OCI-LY7 (cell line): ENCODE measurements around the gene TGM2. TPM values are rescaled to one million over a fixed set of nuclear protein-coding genes. Genes with fewer than 3 reads are reported as not detected.

ENCODE experiments used
- BruUV-seq: library from RNA; stranded (reverse); fragments of 400-500 nt; replicated peaks from 2 replicates; lab custom pipeline; 2021; lab: Mats Ljungman, UMichigan
- CTCF ChIA-PET: fragments of 300-600 bp; sonication (Branson Sonifier 250); formaldehyde crosslinking; loops from one replicate; lab custom pipeline; 2022; ENCODE audit warnings: antibody characterized with exemption; ENCODE audit not compliant: unreplicated experiment; lab: Charles Lee
- POLR2A ChIA-PET: fragments of 300-600 bp; sonication (Branson Sonifier 250); formaldehyde crosslinking; loops from one replicate; lab custom pipeline; 2022; ENCODE audit warnings: antibody characterized with exemption; lab: Charles Lee
- DNase-seq: peaks from one replicate; pipeline ENCODE4 v3.0.0-alpha.2; 2015; ENCODE audit warnings: low spot score
- H2AFZ ChIP-seq: fragments of 200-600 bp; sonication (generic), shearing (Covaris generic); 2 replicates; pipeline ENCODE4 v1.6.1; 2014; ENCODE audit warnings: mild to moderate bottlenecking, antibody characterized with exemption, low read length, moderate library complexity
- H3K27ac ChIP-seq: fragments of 200-600 bp; sonication (generic); 2 replicates; pipeline ENCODE4 v1.5.1; 2014; ENCODE audit warnings: mixed run types, low read depth, mild to moderate bottlenecking, moderate library complexity, low read length, inconsistent platforms; ENCODE audit not compliant: poor library complexity, severe bottlenecking
- H3K36me3 ChIP-seq: fragments of 200-600 bp; sonication (generic); 2 replicates; pipeline ENCODE4 v1.6.1; 2014; ENCODE audit warnings: mild to moderate bottlenecking, antibody characterized with exemption, low read length, moderate library complexity, mixed read lengths; ENCODE audit not compliant: insufficient read depth
- H3K4me1 ChIP-seq: fragments of 200-600 bp; sonication (generic); 2 replicates; pipeline ENCODE4 v1.5.1; 2014; ENCODE audit warnings: mild to moderate bottlenecking, low read length; ENCODE audit not compliant: insufficient read depth, poor library complexity, severe bottlenecking
- H3K4me2 ChIP-seq: fragments of 200-600 bp; sonication (generic); 2 replicates; pipeline ENCODE4 v1.6.1; 2014; ENCODE audit warnings: mild to moderate bottlenecking, low read length
- H3K4me3 ChIP-seq: fragments of 200-600 bp; sonication (generic); 2 replicates; pipeline ENCODE4 v1.5.1; 2014; ENCODE audit warnings: mild to moderate bottlenecking, low read depth, low read length; ENCODE audit not compliant: poor library complexity, severe bottlenecking
- H3K79me2 ChIP-seq: fragments of 200-600 bp; sonication (generic); 2 replicates; pipeline ENCODE4 v1.6.1; 2016; ENCODE audit warnings: low read depth, mild to moderate bottlenecking, low read length, moderate library complexity, mixed read lengths; ENCODE audit not compliant: insufficient read depth
- H3K9me2 ChIP-seq: fragments of 200-600 bp; sonication (generic); 2 replicates; pipeline ENCODE4 v1.6.1; 2016; ENCODE audit warnings: mild to moderate bottlenecking, low read length, mixed read lengths; ENCODE audit not compliant: insufficient read depth
- H3K9me3 ChIP-seq: fragments of 200-600 bp; sonication (generic); 2 replicates; pipeline ENCODE4 v1.6.1; 2014; ENCODE audit warnings: mild to moderate bottlenecking, mixed run types, low read length, mixed read lengths
- H4K20me1 ChIP-seq: fragments of 200-600 bp; sonication (generic); 2 replicates; pipeline ENCODE4 v1.6.1; 2014; ENCODE audit warnings: mild to moderate bottlenecking, antibody characterized with exemption, low read length, moderate library complexity, mixed read lengths; ENCODE audit not compliant: insufficient read depth
- EZH2phosphoT487 ChIP-seq: fragments of 200-600 bp; sonication (generic); IDR thresholded peaks from 2 replicates; pipeline ENCODE4 v1.6.1; 2018; ENCODE audit warnings: low read depth, borderline replicate concordance, mild to moderate bottlenecking, mixed run types, antibody characterized with exemption, low read length, moderate library complexity, mixed read lengths
- intact Hi-C: fragments of 100-400 bp; cut with micrococcal nuclease; formaldehyde crosslinking; loops from one replicate; pipeline ENCODE4 v1.10.0; 2022; ENCODE audit not compliant: unreplicated experiment
- total RNA-seq, 2 experiments: library from RNA; depleted of rRNA in 1 of 2; stranded (reverse); fragments of >200 nt in 1 of 2; shearing (Covaris generic) in 1 of 2; gene quantifications; 2 replicates each; pipeline ENCODE4 v1.2.3, GENCODE V29; 2014 to 2022
- TF ChIP-seq, protein P1 (sequence below): fragments of 200-600 bp; sonication (generic); conservative IDR thresholded peaks from 2 replicates; pipeline ENCODE4 v1.5.1; 2014; ENCODE audit warnings: mild to moderate bottlenecking, antibody characterized with exemption, low read length, moderate library complexity, mixed read lengths

The TGM2 gene
- total RNA-seq, 2 experiments from 2014 or later = not detected

DNA sequence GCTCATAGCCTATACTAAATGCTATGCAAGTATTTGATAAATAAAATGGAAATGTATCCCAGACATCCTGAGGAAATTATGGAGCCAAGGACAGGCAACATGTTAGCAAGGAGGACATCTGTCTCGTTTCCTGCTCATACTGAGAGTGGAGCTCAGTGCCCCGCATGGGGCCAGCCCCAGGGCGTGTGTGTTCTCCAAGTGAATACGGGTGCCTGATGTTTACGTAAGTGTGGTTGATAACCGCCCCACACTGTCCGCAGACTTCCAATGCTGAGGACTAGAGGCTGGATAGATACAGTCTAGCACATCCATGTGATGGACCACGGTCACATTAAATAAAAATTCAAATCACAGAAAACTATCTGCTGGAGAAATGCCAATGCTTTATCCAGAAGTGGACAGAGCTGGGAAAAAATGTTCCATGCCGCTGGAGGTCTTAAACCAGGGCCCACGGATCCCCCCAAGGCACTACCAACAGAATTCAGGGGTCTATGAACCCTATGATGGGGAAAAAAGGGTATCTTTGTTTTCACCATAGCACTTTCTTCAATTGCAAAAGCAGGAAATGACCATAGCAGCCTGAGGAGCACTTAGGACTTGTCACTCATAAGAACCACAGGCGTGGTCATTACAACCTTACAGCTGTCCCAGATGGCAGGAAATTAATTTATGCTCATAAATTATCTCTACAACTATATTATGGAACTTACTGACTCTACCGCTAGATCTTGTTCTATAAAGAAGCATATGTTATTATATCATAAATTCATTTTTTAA lies 24.9 kb downstream of the TGM2 start:
- no peak for DNase-seq
- POLR2A ChIA-PET = interaction anchor here (0.6 to 0.8 kb wide), 2 partner anchors 62 to 460 kb away, joined by 3 to 5 read pairs; no protein-coding TSS in a partner anchor
- intact Hi-C loops = no loop called here
- H3K27ac ChIP-seq = no peak overlapping the region
- H3K9me3 ChIP-seq = no peaks in the 10 kb centered on the region
- TF ChIP-seq, protein P1, sequence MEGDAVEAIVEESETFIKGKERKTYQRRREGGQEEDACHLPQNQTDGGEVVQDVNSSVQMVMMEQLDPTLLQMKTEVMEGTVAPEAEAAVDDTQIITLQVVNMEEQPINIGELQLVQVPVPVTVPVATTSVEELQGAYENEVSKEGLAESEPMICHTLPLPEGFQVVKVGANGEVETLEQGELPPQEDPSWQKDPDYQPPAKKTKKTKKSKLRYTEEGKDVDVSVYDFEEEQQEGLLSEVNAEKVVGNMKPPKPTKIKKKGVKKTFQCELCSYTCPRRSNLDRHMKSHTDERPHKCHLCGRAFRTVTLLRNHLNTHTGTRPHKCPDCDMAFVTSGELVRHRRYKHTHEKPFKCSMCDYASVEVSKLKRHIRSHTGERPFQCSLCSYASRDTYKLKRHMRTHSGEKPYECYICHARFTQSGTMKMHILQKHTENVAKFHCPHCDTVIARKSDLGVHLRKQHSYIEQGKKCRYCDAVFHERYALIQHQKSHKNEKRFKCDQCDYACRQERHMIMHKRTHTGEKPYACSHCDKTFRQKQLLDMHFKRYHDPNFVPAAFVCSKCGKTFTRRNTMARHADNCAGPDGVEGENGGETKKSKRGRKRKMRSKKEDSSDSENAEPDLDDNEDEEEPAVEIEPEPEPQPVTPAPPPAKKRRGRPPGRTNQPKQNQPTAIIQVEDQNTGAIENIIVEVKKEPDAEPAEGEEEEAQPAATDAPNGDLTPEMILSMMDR = no peak
- no peak for TF ChIP-seq EZH2phosphoT487
- no peak overlapping the region for H3K4me2 ChIP-seq
- H3K79me2 ChIP-seq = no peaks in the 10 kb centered on the region
- no TSS peak for BruUV-seq
- H3K9me2 ChIP-seq = no peaks in the 10 kb centered on the region
- CTCF ChIA-PET = no interaction called here
- H2AFZ ChIP-seq = no peak overlapping the region
- no peak overlapping the region for H3K4me3 ChIP-seq
- no peaks in the 10 kb centered on the region for H4K20me1 ChIP-seq
- no peaks in the 10 kb centered on the region for H3K4me1 ChIP-seq
- no peaks in the 10 kb centered on the region for H3K36me3 ChIP-seq

DNA sequence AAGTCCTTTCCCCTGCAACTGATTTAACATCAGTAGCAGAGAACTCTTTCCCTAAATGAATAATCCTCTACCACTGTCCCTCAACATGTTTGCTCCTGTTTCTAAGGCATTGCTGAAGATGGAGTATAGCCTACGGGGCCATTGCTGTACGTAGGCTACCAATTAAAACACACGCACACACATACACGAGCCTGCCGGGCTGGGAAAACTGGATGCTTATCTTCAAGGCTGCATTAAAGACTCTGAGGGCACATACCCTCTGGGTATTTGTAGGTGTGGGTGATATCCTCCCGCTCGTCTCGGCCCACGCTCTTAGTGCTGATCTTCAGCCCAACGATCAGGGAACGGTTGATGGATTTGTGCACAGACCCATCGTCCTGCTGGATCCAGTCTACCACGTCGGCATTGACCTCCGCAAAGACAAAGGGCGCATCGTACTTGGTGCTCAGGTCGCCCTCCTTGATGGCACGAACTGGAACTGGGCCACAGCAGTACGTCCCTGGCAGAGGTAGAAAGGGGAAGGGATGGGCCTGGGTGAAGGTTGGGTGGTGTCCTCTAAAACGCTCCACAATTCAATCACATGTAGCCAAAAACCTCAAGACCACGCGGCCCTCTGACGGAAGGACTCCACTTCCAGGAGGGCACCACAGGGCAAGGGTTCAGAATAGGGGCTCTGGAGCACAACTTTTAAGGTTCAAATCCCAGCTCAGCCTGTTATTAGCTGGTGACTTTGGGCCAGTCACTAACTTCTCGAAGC lies 25.7 kb downstream of the TGM2 start:
- BruUV-seq = no TSS peak

More for the DNA sequence above, 25.7 kb downstream of the TGM2 start:
- Histone ChIP-seq H3K79me2 (no peaks in the 10 kb centered on the region), H4K20me1 (no peaks in the 10 kb centered on the region), H3K36me3 (no peaks in the 10 kb centered on the region), H3K9me3 (no peaks in the 10 kb centered on the region), H3K27ac (no peak overlapping the region), H3K4me1 (no peaks in the 10 kb centered on the region), H3K4me2 (no peak overlapping the region), H3K4me3 (no peak overlapping the region), H2AFZ (no peak overlapping the region), H3K9me2 (no peaks in the 10 kb centered on the region)
- no peak for DNase-seq
- ChIA-PET CTCF (no interaction called here), POLR2A (interaction anchor here (0.8 kb wide), 1 partner anchor 459 kb away, joined by 3 read pairs; no protein-coding TSS in a partner anchor)
- no peak for TF ChIP-seq EZH2phosphoT487
- TF ChIP-seq, protein P1 = no peak
- intact Hi-C loops = no loop called here
